HG03103 (cell line): ENCODE data around the gene WBP1.
"Not testable (repeated sequence)": the region's sequence is repeated elsewhere in the genome, so short reads cannot be mapped to it uniquely, and the experiment has no call there.

Source experiments
- ATAC-seq: cut with Tn5 transposase; IDR thresholded peaks from one replicate; pipeline ENCODE4 v1.9.1; 2021; ENCODE audit warnings: low read depth; ENCODE audit not compliant: unreplicated experiment

WBP1 gene

DNA sequence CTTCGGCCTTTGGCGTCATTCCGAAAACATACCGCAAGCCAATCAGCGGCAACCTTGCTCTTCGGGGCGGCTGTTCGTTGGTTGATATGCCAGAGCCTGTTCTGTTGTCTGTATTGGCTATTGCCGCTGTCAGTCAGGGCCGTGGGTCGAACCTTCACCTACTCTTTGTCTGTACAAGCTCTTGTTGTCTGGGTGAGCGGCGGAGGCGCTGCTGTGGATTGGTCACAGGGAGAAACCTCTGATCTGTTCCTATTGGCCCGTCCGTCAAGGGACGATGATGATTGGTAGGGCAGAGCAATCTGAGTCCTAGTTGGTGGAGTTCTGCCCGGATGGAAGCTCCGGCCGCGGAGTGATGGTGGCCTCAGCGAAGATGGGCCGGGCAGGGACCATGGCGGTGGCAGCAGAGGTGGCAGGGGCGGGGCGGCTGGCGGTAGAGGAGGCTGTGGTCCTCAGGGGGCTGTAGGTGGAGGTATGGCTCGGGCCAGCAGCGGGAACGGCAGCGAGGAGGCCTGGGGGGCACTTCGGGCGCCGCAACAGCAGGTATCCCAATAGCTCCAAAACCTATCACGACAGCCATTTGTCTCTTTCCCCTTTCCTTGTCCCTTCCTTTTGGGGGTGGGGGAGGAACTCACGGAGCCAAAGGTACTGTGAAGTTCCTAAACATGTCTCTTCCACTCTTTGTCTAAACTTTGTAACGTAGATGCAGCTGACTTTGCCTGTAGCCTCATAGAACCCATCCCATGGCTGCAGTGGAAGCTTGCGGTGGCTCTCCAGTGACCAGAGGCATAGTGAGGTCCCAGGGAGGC is at the start of gene WBP1:
WBP1 (plus strand) TSS at position 307 of the 806 bp plus-strand sequence; CDS start at position 472, 165 bp downstream.
- ATAC-seq = peak; percentile 75

GRCh38 chr2:74413001-74413698 is 45.1 kb upstream of the WBP1 start:
- no peak for ATAC-seq

- ATAC-seq = no peak
These were observed 43.8 kb upstream of the WBP1 start for GRCh38 chr2:74414441-74414840.

- ATAC-seq = no peak
These were observed 43.1 kb upstream of the WBP1 start for GRCh38 chr2:74414881-74415761.

DNA sequence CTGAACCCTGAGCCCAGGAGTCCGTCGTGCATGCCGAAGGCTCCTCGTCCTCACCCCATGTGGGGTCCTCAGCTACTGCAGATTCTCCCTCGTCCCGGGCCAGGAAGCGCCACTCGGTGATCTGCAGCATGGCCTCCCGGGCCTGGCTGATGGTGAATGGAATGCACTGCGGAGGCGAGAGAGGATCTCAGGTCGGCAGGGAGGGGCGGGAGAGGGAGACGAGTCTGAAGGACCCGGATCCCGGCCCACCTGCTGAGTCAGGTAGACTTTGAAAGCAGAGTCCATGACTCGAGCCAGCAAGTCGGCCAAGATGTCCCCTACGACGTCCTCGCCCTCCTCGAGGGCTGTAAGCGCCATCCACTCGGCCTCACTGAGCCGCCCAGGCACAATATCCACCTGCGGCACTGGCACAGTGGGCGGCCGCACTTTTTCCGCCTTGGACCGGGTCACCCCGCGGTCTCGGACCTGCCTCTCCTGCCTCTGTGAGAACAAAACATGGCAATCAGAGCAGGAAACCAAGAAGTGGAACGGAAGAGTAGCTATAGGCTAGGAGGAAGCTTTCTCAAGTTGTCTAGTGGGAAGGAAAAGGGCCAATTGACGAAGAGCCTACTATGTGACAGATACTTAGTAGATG is 42.4 kb upstream of the WBP1 start:
- no peak for ATAC-seq

DNA sequence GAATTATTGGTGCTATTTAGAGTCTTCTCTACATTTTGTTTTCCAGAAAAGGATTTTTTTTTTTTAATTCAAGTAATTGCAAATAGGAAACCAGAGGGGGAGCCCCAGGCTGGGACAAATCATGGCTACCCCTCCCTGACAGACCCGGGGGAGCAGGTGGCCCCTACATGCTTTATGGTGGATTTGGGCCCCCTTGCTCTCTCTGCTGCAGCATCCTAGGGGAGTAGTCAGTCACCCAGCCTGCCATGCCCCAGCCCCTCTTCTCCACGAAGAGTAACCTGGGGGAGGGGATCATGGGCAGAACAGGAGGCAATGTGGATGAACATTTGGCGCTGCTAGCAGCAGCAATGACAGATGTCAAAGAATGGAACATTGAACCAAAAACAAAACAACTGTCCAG is 41.5 kb upstream of the WBP1 start:
- no peak for ATAC-seq

DNA sequence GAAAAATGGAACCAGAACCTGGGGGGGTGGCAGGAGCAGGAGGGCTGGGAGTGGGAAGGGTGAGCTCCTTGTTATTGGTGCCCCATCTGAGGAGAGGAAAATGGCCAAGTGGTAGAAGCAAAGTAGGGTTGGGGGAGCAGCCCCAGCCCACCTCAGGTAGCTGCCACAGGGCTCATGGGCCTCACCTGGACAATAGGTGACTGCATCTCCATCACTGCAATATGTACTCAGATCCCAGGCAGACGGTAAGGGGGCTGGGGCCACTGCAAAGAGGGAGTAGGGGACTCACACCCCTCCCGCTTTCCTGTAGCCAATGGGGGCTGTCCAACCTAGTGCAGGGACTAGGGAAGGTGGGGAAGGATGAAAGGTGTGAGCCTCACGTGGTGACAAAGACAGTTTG is 41.0 kb upstream of the WBP1 start:
- ATAC-seq = no peak

DNA sequence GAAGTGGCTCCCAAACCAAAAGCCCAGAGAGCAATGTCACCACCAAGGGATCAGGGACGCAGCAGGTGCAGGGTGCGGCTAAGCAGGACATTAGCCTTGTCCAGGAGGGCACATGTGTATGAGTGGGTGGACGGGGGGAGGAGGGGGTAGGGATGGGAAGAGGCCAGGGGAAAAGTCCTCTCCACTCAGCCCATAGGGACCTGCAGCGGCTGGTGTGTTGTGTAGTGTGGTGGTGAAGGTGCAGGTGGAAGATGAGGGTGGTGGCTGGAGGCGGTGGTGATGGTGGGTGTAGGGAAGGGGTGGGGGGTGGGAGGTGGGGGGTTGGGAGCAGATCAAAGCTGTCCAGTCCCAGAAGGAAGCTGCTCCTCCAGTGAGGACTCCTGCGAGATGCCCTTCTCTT is 40.5 kb upstream of the WBP1 start:
- ATAC-seq = no peak

DNA sequence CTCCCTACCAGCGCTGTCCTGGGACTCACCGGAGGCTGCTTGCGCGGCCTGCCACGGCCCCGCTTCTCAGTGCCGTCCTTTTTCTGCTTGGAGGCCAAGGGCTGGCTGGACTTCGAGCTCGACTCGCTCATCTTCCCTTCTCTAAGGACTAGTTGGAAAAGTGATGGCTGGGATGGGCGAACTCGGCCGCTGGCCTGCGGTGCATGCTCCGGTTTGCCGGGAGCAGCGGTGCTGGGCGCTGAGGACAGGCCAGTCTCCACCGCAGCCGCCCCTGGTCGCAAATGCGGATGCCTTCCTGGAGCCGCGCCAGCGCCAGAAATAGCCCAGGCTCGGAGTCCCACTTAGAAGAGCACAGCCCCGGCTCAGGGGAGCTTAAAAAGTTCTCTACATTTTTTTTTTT is 39.9 kb upstream of the WBP1 start:
- ATAC-seq = no peak

DNA sequence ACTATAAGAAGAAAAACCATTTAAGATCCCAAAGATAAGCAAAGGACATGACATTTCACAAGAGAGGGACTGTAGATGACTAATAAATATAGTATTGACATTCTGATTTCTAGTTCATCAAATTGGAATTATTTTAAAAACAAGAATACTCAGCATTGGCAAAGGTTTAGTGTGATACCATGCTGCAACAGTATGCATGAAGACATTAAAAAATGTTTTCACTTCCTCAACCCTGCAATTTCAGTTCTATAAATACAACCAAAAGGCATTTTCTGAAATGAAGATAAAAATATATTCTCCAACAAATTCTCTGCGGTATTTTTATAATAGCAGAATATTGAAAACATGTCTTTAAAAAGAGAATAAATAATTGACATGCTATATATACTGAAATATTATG is 38.9 kb upstream of the WBP1 start:
- no peak for ATAC-seq

- ATAC-seq = no peak
These were observed 38.2 kb upstream of the WBP1 start for GRCh38 chr2:74420006-74420405.

DNA sequence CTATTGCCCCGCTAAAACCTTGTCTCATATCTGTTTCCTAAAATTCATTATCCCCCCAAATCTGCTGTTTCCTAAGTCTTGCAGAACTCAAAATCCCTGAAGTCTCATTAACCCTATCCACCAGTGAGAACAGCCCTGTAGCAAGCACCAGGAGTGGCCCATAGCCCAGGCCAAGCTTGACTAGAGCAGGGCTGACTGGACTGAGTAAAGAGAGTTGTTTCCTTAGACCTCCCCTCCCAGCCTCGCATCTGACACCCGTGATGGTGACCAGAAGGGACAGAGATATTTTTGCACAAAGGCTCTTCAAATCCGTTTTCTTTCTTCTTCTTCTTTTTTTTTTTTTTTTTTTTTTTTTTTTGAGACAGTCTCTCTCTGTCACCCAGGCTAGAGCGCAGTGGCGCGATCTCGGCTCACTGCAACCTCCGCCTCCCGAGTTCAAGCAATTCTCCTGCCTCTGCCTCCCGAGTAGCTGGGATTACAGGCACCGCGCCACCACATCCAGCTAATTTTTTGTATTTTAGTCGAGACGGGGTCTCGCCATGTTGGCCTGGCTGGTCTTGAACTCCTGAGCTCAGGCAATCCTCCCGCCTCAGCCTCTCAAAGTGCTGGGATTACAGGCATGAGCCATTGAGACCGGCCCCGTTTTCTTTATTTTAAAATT is 37.7 kb upstream of the WBP1 start:
- ATAC-seq = not testable (repeated sequence)

DNA sequence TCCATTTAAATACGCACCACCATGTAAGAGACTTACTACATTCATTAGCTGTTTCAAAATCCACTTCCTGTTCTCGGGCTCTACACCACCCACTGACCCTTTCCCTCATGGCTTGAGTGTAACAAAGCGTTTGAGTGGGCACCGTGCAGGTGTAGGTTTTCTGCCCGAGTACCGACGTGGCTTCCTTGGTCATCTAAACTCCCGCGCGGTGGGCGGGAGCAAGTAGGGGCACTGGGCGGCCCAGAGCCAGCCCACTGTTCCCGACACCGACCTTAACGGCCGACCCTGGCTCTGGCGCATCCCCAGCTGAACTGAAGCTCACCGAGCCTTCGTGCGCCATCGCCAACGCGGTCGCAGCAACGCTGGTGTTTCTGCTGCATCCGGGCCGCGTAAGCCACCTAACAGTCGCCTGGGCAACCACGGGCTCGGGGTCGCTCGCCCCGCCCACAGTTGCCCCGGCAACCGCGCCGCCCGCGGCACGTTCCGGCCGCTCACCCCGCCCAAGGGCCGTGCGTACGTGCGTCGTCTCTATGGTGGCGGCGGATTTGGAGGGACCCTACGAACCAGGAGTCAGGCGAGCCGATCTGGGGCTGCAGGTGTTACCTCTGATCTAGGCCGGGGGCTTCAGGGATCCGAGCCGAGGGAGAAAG is 36.9 kb upstream of the WBP1 start, which contains the start of the genes C2orf81 and WDR54:
C2orf81 (minus strand) TSS at position 399 of the 650 bp plus-strand sequence; CDS start at position 340, 59 bp downstream.
WDR54 (plus strand) TSS at position 510 of the 650 bp plus-strand sequence. CDS start 424 bp downstream, outside the sequence.
- peak; percentile 78 for ATAC-seq

DNA sequence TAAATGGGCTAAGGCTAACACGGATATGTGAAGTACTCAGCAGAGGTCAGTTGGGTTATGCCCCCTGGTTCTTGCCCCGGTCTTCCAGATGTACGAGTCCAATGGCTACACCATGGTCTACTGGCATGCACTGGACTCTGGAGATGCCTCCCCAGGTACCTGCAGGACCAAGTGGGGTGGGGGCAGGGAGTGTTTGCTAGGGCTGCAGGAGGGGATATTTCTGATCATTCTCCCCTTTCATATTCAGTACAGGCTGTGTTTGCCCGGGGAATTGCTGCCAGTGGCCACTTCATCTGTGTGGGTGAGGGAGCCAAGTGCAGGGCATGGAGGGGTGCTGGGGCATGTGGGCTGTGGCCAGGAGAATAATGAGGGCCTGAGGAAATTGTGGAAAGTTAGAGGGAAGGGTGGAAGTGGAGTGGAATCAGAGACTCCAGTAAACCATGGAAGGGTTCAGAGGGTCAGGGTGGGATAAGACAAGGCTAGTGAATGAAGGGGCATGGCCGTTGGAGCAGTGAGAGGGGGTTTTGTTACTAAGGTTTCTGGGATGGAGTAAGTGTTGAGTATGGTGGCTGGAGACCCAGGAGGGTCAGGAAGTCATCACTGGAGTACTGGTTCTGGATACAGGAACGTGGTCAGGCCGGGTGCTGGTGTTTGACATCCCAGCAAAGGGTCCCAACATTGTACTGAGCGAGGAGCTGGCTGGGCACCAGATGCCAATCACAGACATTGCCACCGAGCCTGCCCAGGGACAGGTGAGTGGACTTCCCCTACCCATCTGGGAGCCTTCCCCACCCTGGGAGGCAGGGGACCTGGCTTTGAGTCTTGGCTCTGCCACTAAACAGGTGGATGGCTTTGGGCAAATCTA is 34.8 kb upstream of the WBP1 start:
- no peak for ATAC-seq

DNA sequence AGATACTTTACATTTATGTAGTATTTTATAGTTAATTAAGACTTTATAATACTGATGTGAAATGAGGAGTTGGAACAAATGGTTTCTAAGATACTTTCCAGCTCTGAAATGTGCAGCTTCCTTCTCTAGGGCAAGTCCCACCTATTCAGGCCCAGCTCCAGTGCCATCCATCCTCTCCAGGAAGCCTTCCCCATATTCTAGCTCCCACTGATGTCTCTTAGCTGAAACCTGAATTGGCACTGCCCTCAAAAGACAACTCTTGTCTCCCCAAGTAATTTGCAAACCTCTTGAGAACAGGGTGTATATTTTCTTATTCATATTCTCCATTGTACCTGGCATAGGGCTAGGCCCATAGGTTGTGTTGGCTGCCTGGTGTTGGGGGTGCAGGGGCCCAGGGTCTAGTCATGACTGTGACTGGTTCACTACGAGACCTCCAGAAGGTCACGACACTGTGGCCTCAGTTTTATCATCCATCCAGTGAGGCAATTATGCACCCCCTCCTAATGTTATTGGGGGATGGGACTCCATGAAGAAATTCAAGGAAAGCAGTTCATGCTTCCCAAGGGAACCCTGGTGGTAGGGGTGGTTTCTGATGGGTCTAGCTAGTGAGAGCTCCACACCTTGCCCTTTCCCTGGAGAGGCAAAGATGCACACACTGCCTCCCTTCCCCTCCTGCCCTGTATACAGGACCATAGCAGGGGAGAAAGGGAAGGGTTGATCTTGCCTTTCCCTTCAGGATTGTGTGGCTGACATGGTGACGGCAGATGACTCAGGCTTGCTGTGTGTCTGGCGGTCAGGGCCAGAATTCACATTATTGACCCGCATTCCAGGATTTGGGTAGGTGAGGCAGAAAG is 33.9 kb upstream of the WBP1 start:
- no peak for ATAC-seq

DNA sequence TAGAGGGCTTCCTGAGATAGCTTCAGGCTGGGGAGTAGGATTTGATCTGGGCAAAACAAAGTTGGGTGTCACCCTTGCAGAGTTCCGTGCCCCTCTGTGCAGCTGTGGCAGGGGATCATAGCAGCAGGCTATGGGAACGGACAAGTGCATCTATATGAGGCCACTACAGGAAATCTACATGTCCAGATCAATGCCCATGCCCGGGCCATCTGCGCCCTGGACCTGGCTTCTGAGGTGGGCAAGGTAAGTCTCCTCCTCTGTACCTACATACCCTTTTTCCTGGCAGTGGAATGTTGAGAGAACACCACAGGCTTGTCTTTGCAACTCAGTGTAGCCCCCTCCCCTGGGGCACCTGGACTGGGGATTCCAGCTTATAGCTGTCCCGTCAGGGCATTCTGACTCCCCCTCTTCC is 33.2 kb upstream of the WBP1 start:
- no peak for ATAC-seq

DNA sequence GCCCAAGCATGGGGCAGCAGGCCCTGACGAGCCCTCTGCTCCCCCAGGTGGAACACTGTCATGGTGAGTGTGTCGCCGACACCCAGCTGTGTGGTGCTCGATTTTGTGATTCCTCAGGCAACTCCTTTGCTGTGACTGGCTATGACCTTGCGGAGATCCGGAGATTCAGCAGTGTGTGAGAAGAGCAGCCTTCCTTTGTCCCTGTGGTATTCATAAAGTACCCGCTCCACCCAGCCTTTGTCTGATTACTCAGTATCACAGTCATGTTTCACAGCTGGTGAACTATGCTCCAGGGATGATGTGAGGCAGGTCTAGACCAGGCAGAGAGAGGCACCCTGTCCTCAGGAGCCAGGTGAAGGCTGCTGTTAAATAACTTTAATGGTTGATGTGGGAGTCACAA is 32.7 kb upstream of the WBP1 start:
- ATAC-seq = no peak
